Measurements from ENCODE around the gene COX4I2.

The COX4I2 gene

DNA sequence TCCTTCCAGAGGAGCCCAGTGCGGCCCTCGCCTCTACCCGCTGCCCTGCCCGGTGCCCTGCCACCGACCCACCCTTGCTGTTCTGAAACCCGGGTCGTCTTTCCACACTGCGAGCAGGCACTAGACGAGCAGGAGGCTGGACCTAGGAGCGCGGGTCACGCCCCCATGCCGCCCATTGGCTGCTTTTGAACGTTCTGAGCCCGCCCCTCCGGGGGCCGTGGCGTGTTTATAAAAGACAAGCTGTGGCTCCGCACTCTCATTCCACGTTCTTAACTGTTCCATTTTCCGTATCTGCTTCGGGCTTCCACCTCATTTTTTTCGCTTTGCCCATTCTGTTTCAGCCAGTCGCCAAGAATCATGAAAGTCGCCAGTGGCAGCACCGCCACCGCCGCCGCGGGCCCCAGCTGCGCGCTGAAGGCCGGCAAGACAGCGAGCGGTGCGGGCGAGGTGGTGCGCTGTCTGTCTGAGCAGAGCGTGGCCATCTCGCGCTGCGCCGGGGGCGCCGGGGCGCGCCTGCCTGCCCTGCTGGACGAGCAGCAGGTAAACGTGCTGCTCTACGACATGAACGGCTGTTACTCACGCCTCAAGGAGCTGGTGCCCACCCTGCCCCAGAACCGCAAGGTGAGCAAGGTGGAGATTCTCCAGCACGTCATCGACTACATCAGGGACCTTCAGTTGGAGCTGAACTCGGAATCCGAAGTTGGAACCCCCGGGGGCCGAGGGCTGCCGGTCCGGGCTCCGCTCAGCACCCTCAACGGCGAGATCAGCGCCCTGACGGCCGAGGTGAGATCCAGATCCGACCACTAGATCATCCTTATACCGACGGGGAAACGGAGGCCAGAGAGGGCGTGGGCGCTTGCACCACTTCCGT, 32.4 kb upstream of the COX4I2 start, which contains the start of gene ID1 (continued):
- no peak for TF ChIP-seq ZSCAN4 (tag by site-specific recombination; IDR thresholded peaks at IDR 0.05)
- no peak for TF ChIP-seq GLIS2 (tag by site-specific recombination; IDR thresholded peaks at IDR 0.05)
- TF ChIP-seq, protein P1, sequence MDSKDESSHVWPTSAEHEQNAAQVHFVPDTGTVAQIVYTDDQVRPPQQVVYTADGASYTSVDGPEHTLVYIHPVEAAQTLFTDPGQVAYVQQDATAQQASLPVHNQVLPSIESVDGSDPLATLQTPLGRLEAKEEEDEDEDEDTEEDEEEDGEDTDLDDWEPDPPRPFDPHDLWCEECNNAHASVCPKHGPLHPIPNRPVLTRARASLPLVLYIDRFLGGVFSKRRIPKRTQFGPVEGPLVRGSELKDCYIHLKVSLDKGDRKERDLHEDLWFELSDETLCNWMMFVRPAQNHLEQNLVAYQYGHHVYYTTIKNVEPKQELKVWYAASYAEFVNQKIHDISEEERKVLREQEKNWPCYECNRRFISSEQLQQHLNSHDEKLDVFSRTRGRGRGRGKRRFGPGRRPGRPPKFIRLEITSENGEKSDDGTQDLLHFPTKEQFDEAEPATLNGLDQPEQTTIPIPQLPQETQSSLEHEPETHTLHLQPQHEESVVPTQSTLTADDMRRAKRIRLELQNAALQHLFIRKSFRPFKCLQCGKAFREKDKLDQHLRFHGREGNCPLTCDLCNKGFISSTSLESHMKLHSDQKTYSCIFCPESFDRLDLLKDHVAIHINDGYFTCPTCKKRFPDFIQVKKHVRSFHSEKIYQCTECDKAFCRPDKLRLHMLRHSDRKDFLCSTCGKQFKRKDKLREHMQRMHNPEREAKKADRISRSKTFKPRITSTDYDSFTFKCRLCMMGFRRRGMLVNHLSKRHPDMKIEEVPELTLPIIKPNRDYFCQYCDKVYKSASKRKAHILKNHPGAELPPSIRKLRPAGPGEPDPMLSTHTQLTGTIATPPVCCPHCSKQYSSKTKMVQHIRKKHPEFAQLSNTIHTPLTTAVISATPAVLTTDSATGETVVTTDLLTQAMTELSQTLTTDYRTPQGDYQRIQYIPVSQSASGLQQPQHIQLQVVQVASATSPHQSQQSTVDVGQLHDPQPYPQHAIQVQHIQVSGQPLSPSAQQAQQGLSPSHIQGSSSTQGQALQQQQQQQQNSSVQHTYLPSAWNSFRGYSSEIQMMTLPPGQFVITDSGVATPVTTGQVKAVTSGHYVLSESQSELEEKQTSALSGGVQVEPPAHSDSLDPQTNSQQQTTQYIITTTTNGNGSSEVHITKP (tag by site-specific recombination; IDR thresholded peaks at IDR 0.05), result peak; percentile 67
- TF ChIP-seq KLF8 (tag by site-specific recombination; IDR thresholded peaks at IDR 0.05), result peak; percentile 79
- TF ChIP-seq, protein P2, sequence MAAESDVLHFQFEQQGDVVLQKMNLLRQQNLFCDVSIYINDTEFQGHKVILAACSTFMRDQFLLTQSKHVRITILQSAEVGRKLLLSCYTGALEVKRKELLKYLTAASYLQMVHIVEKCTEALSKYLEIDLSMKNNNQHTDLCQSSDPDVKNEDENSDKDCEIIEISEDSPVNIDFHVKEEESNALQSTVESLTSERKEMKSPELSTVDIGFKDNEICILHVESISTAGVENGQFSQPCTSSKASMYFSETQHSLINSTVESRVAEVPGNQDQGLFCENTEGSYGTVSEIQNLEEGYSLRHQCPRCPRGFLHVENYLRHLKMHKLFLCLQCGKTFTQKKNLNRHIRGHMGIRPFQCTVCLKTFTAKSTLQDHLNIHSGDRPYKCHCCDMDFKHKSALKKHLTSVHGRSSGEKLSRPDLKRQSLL (tag by site-specific recombination; IDR thresholded peaks at IDR 0.05), result no peak
- no peak for TF ChIP-seq ZNF596 (tag by site-specific recombination; IDR thresholded peaks at IDR 0.05)
- no peak; the same call in none of the 2 replicates for TF ChIP-seq ZFHX2 (tag by site-specific recombination; conservative IDR thresholded peaks at IDR 0.05)
- no peak for TF ChIP-seq SCRT1 (tag by site-specific recombination; IDR thresholded peaks at IDR 0.05; ENCODE audit: borderline replicate concordance)
- no peak for TF ChIP-seq ZNF658 (tag by site-specific recombination; IDR thresholded peaks at IDR 0.05)
- TF ChIP-seq REST (tag by site-specific recombination; IDR thresholded peaks at IDR 0.05), result no peak; the same call in 1 of the 2 replicates
- no peak for TF ChIP-seq ZNF140 (tag by site-specific recombination; IDR thresholded peaks at IDR 0.05)
- no peak for TF ChIP-seq ZNF37A (tag by site-specific recombination; IDR thresholded peaks at IDR 0.05)
- TF ChIP-seq ZSCAN23 (tag by site-specific recombination; IDR thresholded peaks at IDR 0.05), result no peak
- TF ChIP-seq, protein P3, sequence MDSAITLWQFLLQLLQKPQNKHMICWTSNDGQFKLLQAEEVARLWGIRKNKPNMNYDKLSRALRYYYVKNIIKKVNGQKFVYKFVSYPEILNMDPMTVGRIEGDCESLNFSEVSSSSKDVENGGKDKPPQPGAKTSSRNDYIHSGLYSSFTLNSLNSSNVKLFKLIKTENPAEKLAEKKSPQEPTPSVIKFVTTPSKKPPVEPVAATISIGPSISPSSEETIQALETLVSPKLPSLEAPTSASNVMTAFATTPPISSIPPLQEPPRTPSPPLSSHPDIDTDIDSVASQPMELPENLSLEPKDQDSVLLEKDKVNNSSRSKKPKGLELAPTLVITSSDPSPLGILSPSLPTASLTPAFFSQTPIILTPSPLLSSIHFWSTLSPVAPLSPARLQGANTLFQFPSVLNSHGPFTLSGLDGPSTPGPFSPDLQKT (IDR thresholded peaks at IDR 0.05; ENCODE audit: borderline replicate concordance, low read depth, low read length), result no peak
- no peak for TF ChIP-seq ZNF571 (tag by site-specific recombination; IDR thresholded peaks at IDR 0.05)
- no peak; the same call in 1 of the 2 replicates for TF ChIP-seq KLF10 (tag by site-specific recombination; IDR thresholded peaks at IDR 0.05)
- TF ChIP-seq ZNF211 (tag by site-specific recombination; IDR thresholded peaks at IDR 0.05; ENCODE audit: low read depth), result no peak
- TF ChIP-seq ZNF398 (tag by site-specific recombination; IDR thresholded peaks at IDR 0.05), result peak; percentile 4; the same call in 1 of the 2 replicates
- no peak for TF ChIP-seq ZNF404 (tag by site-specific recombination; IDR thresholded peaks at IDR 0.05)
- no peak for TF ChIP-seq ZNF23 (tag by site-specific recombination; IDR thresholded peaks at IDR 0.05; ENCODE audit: borderline replicate concordance)
- TF ChIP-seq ZNF19 (tag by site-specific recombination; IDR thresholded peaks at IDR 0.05; ENCODE audit: low read depth), result no peak
- no peak for TF ChIP-seq IKZF3 (tag by site-specific recombination; IDR thresholded peaks at IDR 0.05)
- no peak for TF ChIP-seq ZNF202 (tag by site-specific recombination; IDR thresholded peaks at IDR 0.05; ENCODE audit: borderline replicate concordance)
- TF ChIP-seq ZNF112 (tag by site-specific recombination; IDR thresholded peaks at IDR 0.05), result no peak
- no peak for TF ChIP-seq ZFP3 (tag by site-specific recombination; IDR thresholded peaks at IDR 0.05; ENCODE audit: low read depth)
- TF ChIP-seq ZNF521 (tag by site-specific recombination; IDR thresholded peaks at IDR 0.05), result no peak
- TF ChIP-seq ZNF529 (tag by site-specific recombination; IDR thresholded peaks at IDR 0.05; ENCODE audit: insufficient replicate concordance), result no peak
